GM12878 (cell line): ENCODE measurements around the gene GABRB1. TPM values are rescaled to one million over a fixed set of nuclear protein-coding genes. Genes with fewer than 3 reads are reported as not detected.

Experiments used
- ATAC-seq: fragments of 200-7000 bp; cut with Tn5 transposase; 3 replicates; pipeline ENCODE4 v1.9.1; 2020; ENCODE audit warnings: mild to moderate bottlenecking, moderate library complexity
- BruUV-seq: library from RNA; stranded (reverse); fragments of 400-500 nt; replicated peaks from 2 replicates; lab custom pipeline; 2021; lab: Mats Ljungman, UMichigan
- CTCF ChIA-PET: fragments of 300-600 bp; sonication (Branson Sonifier 250); formaldehyde crosslinking; extraction: SDS; loops from one replicate; lab custom pipeline; 2021; ENCODE audit warnings: inconsistent platforms; lab: Yijun Ruan, JAX
- POLR2A ChIA-PET: fragments of 350-600 bp; formaldehyde crosslinking; extraction: SDS; loops from one replicate; lab custom pipeline; 2021; ENCODE audit warnings: inconsistent platforms; lab: Charles Lee
- RAD21 ChIA-PET: fragments of 300-600 bp; sonication (Branson Sonifier 250); formaldehyde crosslinking; loops from one replicate; lab custom pipeline; 2023; ENCODE audit warnings: antibody characterized with exemption; ENCODE audit not compliant: unreplicated experiment; lab: Charles Lee
- SMC1A ChIA-PET: fragments of 300-600 bp; sonication (Branson Sonifier 250); formaldehyde crosslinking; loops from one replicate; lab custom pipeline; 2023; ENCODE audit not compliant: unreplicated experiment, uncharacterized antibody; lab: Charles Lee
- DNase-seq: peaks from one replicate; pipeline ENCODE4 v3.0.0-alpha.2; 2011; ENCODE audit warnings: low read depth, low spot score
- FAIRE-seq: peaks from 3 replicates; lab custom pipeline; 2011; peaks lifted over from hg19 to GRCh38; lab: Jason Lieb, UNC
- H2AFZ ChIP-seq: 2 replicates; pipeline ENCODE4 v1.6.0; 2011; ENCODE audit warnings: low read depth, low read length, control low read depth; ENCODE audit not compliant: control insufficient read depth
- H3K27ac ChIP-seq: 2 replicates; pipeline ENCODE4 v1.5.1; 2011; ENCODE audit warnings: control low read depth; ENCODE audit not compliant: control insufficient read depth, insufficient read depth
- H3K27me3 ChIP-seq, 2 experiments: replicated peaks in 1 of 2; 2 replicates each; pipeline versions ENCODE4 v1.6.0 to v1.6.1; 2011; ENCODE audit warnings: low read length in 1 of 2; ENCODE audit not compliant: control insufficient read depth in 2 of 2, insufficient read depth in 2 of 2
- H3K36me3 ChIP-seq, 2 experiments: 2 replicates each; pipeline ENCODE4 v1.5.1; 2011; ENCODE audit warnings: low read length in 1 of 2; ENCODE audit not compliant: control insufficient read depth in 2 of 2, insufficient read depth in 2 of 2
- H3K4me1 ChIP-seq: 2 replicates; pipeline ENCODE4 v1.6.1; 2011; ENCODE audit warnings: mild to moderate bottlenecking, low read length, moderate library complexity, mixed read lengths; ENCODE audit not compliant: control insufficient read depth, insufficient read depth
- H3K4me2 ChIP-seq: 2 replicates; pipeline ENCODE4 v1.6.0; 2011; ENCODE audit warnings: control low read depth; ENCODE audit not compliant: control insufficient read depth, insufficient read depth
- H3K4me3 ChIP-seq: fragments of 200-600 bp; sonication (generic); 2 replicates; pipeline ENCODE4 v1.5.1; 2016
- H3K79me2 ChIP-seq: 2 replicates; pipeline ENCODE4 v1.6.0; 2011; ENCODE audit warnings: low read length; ENCODE audit not compliant: control insufficient read depth, insufficient read depth
- H3K9ac ChIP-seq: 2 replicates; pipeline ENCODE4 v1.8.0; 2011; ENCODE audit warnings: low read length, control low read depth, mixed read lengths; ENCODE audit not compliant: control insufficient read depth, insufficient read depth
- H3K9me3 ChIP-seq: replicated peaks from 3 replicates; pipeline ENCODE4 v1.5.1; 2011; ENCODE audit warnings: mild to moderate bottlenecking, low read length; ENCODE audit not compliant: control insufficient read depth, insufficient read depth
- H4K20me1 ChIP-seq: 2 replicates; pipeline ENCODE4 v1.6.0; 2011; ENCODE audit not compliant: control insufficient read depth, insufficient read depth
- BCL3 ChIP-seq: IDR thresholded peaks from 2 replicates; pipeline ENCODE4 v1.6.1; 2011; ENCODE audit warnings: borderline replicate concordance, low read depth, mild to moderate bottlenecking, moderate library complexity, low read length; ENCODE audit not compliant: insufficient read depth, poor library complexity, severe bottlenecking
- DPF2 ChIP-seq: fragments of 450-650 bp; IDR thresholded peaks from 2 replicates; pipeline ENCODE4 v1.6.1; 2017; ENCODE audit warnings: mild to moderate bottlenecking
- ETV6 ChIP-seq, 2 experiments: fragments of 450-650 bp in 1 of 2; IDR thresholded peaks in 1 of 2; conservative IDR thresholded peaks in 1 of 2; 2 replicates each; pipeline ENCODE4 v1.6.1; 2014; ENCODE audit warnings: antibody characterized with exemption in 1 of 2, borderline replicate concordance in 1 of 2, low read depth in 1 of 2, mild to moderate bottlenecking in 1 of 2, moderate library complexity in 1 of 2
- IKZF2 ChIP-seq, 2 experiments: fragments of 450-650 bp; IDR thresholded peaks; 2 replicates each; pipeline ENCODE4 v1.6.1; 2017; ENCODE audit warnings: mild to moderate bottlenecking in 2 of 2, moderate library complexity in 2 of 2
- IRF4 ChIP-seq: IDR thresholded peaks from 2 replicates; pipeline ENCODE4 v1.6.1; 2011; ENCODE audit warnings: low read depth, low read length
- NFYB ChIP-seq: IDR thresholded peaks from 2 replicates; pipeline ENCODE4 v1.6.1; 2011; ENCODE audit warnings: low read depth, mild to moderate bottlenecking, low read length, improper control_type of control experiment, moderate library complexity; ENCODE audit not compliant: insufficient read depth
- PAX8 ChIP-seq: fragments of 450-650 bp; IDR thresholded peaks from 2 replicates; pipeline ENCODE4 v1.6.1; 2017; ENCODE audit warnings: mild to moderate bottlenecking, moderate library complexity
- RAD21 ChIP-seq: IDR thresholded peaks from 2 replicates; pipeline ENCODE4 v1.6.1; 2011; ENCODE audit warnings: mild to moderate bottlenecking, low read depth, low read length, moderate library complexity; ENCODE audit not compliant: insufficient read depth
- YY1 ChIP-seq: IDR thresholded peaks from 2 replicates; pipeline ENCODE4 v1.6.1; 2011; ENCODE audit warnings: low read depth, mild to moderate bottlenecking, low read length
- ZNF274 ChIP-seq: IDR thresholded peaks from one replicate; pipeline ENCODE4 v1.8.0; 2011; ENCODE audit not compliant: insufficient read length, insufficient read depth
- WGBS: methylation state at CpG from one replicate; pipeline ENCODE4 v1.1.6; 2016; ENCODE audit warnings: low lambda C conversion rate; ENCODE audit not compliant: insufficient replicate concordance, insufficient coverage; ENCODE audit errors: missing lambda C conversion rate; 5-methylcytosine and 5-hydroxymethylcytosine counted together
- in situ Hi-C: fragments of 300-500 bp; cut with MboI; formaldehyde crosslinking; loops from 9 replicates; pipeline ENCODE4 v1.14.3; 2018; ENCODE audit warnings: mixed read lengths
- intact Hi-C: fragments of 100-400 bp; cut with micrococcal nuclease; formaldehyde crosslinking; loops from one replicate; pipeline ENCODE4 v1.14.2; 2022; ENCODE audit not compliant: unreplicated experiment
- polyA plus RNA-seq, 11 experiments: library from polyadenylated mRNA; depleted of rRNA in 4 of 11; unstranded in 6 of 11; stranded (reverse) in 5 of 11; fragments of >200 nt; fragmentation: Nextera tagmentation in 4 of 11; fragmentation: Illumina TruSeq in 1 of 11; extraction: Ambion mirVana in 4 of 11; extraction: Trizol in 1 of 11; gene quantifications; 1 replicate in 1 of 11; 2 replicates in 10 of 11; pipeline versions ENCODE4 v1.2.1 to v1.2.3, GENCODE V29; 2011 to 2016; ENCODE audit warnings: inconsistent platforms in 2 of 11, missing spikeins in 2 of 11, low read depth in 1 of 11
- total RNA-seq, 4 experiments: library from RNA; depleted of rRNA in 3 of 4; stranded (reverse); fragments of >200 nt in 3 of 4; fragmentation: Illumina TruSeq in 1 of 4; extraction: Trizol in 1 of 4; gene quantifications; 2 replicates each; pipeline versions ENCODE4 v1.2.1 to v1.2.3, GENCODE V29; 2013 to 2021
- TF ChIP-seq, protein P1 (sequence below): IDR thresholded peaks from 2 replicates; pipeline ENCODE4 v1.6.1; 2012; ENCODE audit warnings: low read depth, low read length, improper control_type of control experiment
- TF ChIP-seq, protein P2 (sequence below): fragments of 450-650 bp; IDR thresholded peaks from 2 replicates; pipeline ENCODE4 v1.6.1; 2017; ENCODE audit warnings: antibody characterized with exemption, mild to moderate bottlenecking, moderate library complexity
- TF ChIP-seq, protein P3 (sequence below): fragments of 450-650 bp; formaldehyde crosslinking; IDR thresholded peaks from 2 replicates; pipeline ENCODE4 v1.4.0; 2022; ENCODE audit warnings: mild to moderate bottlenecking, moderate library complexity

Gene GABRB1
- total and polyA plus RNA-seq, 10 of the 15 experiments (the other 5 are each of a cell fraction or from before 2014, with no cell fraction given), result 0.13 to 0.92 TPM; not detected in 8

DNA sequence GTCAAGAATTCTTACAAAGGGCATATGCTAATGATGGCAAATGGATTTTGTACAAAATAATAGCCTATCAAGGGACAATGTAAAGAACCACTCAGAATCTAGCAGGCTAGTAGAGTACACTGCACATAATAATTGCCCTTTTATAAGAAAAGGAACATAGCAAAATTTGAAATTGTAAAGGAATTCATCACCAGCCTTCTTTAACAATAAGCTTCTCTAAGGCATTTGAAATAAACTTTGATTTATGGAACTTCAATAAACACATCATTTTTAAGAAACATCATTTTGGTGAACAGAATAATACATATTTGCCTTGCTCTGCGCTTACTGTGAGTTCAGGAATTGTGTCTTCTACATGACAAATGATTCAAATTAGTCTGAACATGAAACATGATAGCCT, 444.0 kb downstream of the GABRB1 start:
- DNase-seq, result no peak
- no peak overlapping the region for H3K4me3 ChIP-seq
- no peak overlapping the region for H3K9ac ChIP-seq
- SMC1A ChIA-PET, result interaction anchor here (1.1 to 1.3 kb wide), 3 partner anchors 9 to 52 kb away, joined by 3 to 7 read pairs (median 7); partner anchors contain the start of gene ATP10D
- no peak for FAIRE-seq
- POLR2A ChIA-PET, result no interaction called here
- no peak overlapping the region for H3K27ac ChIP-seq
- intact Hi-C loops (no loop called here), in situ Hi-C loops (no loop called here)
- no peak overlapping the region for H2AFZ ChIP-seq
- no peaks in the 10 kb centered on the region for H3K9me3 ChIP-seq
- no TSS peak for BruUV-seq
- 65% methylated on average over 1 of the region's 1 CpG for WGBS
- H3K27me3 ChIP-seq, result no peaks in the 10 kb centered on the region
- H4K20me1 ChIP-seq, result no peaks in the 10 kb centered on the region
- no peak for ATAC-seq
- H3K4me1 ChIP-seq, result no peaks in the 10 kb centered on the region
- CTCF ChIA-PET, result interaction anchor here (1.5 kb wide), 1 partner anchor 8 kb away, joined by 8 read pairs; no protein-coding TSS in a partner anchor
- no peaks in the 10 kb centered on the region for H3K36me3 ChIP-seq
- RAD21 ChIA-PET, result interaction anchor here (1.5 kb wide), 1 partner anchor 8 kb away, joined by 4 read pairs; no protein-coding TSS in a partner anchor
- H3K79me2 ChIP-seq, result no peaks in the 10 kb centered on the region
- H3K4me2 ChIP-seq, result no peak overlapping the region
- no peak for TF ChIP-seq RAD21
- TF ChIP-seq, protein P1, sequence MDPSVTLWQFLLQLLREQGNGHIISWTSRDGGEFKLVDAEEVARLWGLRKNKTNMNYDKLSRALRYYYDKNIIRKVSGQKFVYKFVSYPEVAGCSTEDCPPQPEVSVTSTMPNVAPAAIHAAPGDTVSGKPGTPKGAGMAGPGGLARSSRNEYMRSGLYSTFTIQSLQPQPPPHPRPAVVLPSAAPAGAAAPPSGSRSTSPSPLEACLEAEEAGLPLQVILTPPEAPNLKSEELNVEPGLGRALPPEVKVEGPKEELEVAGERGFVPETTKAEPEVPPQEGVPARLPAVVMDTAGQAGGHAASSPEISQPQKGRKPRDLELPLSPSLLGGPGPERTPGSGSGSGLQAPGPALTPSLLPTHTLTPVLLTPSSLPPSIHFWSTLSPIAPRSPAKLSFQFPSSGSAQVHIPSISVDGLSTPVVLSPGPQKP, result no peak
- no peak for TF ChIP-seq PAX8
- TF ChIP-seq DPF2, result no peak
- TF ChIP-seq, protein P2, sequence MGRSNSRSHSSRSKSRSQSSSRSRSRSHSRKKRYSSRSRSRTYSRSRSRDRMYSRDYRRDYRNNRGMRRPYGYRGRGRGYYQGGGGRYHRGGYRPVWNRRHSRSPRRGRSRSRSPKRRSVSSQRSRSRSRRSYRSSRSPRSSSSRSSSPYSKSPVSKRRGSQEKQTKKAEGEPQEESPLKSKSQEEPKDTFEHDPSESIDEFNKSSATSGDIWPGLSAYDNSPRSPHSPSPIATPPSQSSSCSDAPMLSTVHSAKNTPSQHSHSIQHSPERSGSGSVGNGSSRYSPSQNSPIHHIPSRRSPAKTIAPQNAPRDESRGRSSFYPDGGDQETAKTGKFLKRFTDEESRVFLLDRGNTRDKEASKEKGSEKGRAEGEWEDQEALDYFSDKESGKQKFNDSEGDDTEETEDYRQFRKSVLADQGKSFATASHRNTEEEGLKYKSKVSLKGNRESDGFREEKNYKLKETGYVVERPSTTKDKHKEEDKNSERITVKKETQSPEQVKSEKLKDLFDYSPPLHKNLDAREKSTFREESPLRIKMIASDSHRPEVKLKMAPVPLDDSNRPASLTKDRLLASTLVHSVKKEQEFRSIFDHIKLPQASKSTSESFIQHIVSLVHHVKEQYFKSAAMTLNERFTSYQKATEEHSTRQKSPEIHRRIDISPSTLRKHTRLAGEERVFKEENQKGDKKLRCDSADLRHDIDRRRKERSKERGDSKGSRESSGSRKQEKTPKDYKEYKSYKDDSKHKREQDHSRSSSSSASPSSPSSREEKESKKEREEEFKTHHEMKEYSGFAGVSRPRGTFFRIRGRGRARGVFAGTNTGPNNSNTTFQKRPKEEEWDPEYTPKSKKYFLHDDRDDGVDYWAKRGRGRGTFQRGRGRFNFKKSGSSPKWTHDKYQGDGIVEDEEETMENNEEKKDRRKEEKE, result no peak
- TF ChIP-seq IRF4, result no peak
- TF ChIP-seq ZNF274, result no peak
- no peak for TF ChIP-seq BCL3
- TF ChIP-seq YY1, result no peak
- TF ChIP-seq, protein P3, sequence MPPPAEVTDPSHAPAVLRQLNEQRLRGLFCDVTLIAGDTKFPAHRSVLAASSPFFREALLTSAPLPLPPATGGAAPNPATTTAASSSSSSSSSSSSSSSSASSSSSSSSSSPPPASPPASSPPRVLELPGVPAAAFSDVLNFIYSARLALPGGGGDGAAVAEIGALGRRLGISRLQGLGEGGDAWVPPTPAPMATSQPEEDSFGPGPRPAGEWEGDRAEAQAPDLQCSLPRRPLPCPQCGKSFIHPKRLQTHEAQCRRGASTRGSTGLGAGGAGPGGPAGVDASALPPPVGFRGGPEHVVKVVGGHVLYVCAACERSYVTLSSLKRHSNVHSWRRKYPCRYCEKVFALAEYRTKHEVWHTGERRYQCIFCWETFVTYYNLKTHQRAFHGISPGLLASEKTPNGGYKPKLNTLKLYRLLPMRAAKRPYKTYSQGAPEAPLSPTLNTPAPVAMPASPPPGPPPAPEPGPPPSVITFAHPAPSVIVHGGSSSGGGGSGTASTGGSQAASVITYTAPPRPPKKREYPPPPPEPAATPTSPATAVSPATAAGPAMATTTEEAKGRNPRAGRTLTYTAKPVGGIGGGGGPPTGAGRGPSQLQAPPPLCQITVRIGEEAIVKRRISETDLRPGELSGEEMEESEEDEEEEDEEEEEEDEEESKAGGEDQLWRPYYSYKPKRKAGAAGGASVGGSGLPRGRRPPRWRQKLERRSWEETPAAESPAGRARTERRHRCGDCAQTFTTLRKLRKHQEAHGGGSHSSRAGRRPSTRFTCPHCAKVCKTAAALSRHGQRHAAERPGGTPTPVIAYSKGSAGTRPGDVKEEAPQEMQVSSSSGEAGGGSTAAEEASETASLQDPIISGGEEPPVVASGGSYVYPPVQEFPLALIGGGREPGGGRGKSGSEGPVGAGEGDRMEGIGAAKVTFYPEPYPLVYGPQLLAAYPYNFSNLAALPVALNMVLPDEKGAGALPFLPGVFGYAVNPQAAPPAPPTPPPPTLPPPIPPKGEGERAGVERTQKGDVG (CRISPR knock-in tag), result no peak
- no peak for TF ChIP-seq ETV6 (conservative IDR thresholded peaks at IDR 0.05 in 1 of 2, IDR thresholded peaks at IDR 0.05 in 1 of 2; ENCODE audit: borderline replicate concordance in 1 of 2, low read depth in 1 of 2)
- TF ChIP-seq NFYB, result no peak
- no peak for TF ChIP-seq IKZF2 (IDR thresholded peaks at IDR 0.05)
